GM18861 (cell line): ENCODE results near the gene PLEKHB1.
A peak's percentile ranks its signal among the peaks of the same experiment; 100 is the strongest.

Experiments used
- ATAC-seq: cut with Tn5 transposase; IDR thresholded peaks from one replicate; pipeline ENCODE4 v1.9.1; 2021; ENCODE audit not compliant: unreplicated experiment

Gene PLEKHB1

GRCh38 chr11:73647459-73648100 lies 1.2 kb downstream of the PLEKHB1 start:
- ATAC-seq: peak; percentile 89

- no peak for ATAC-seq
Measured at GRCh38 chr11:73648121-73648520, 1.7 kb downstream of the PLEKHB1 start.

GRCh38 chr11:73648571-73649046 lies 2.2 kb downstream of the PLEKHB1 start:
- no peak for ATAC-seq

- ATAC-seq: no peak
Measured at GRCh38 chr11:73649206-73649605, 2.8 kb downstream of the PLEKHB1 start.

- ATAC-seq: no peak
Measured at GRCh38 chr11:73650400-73650799, 4.0 kb downstream of the PLEKHB1 start.

GRCh38 chr11:73651252-73651651 lies 4.9 kb downstream of the PLEKHB1 start:
- ATAC-seq: no peak

- no peak for ATAC-seq
Measured at GRCh38 chr11:73651661-73652045, 5.3 kb downstream of the PLEKHB1 start.

DNA sequence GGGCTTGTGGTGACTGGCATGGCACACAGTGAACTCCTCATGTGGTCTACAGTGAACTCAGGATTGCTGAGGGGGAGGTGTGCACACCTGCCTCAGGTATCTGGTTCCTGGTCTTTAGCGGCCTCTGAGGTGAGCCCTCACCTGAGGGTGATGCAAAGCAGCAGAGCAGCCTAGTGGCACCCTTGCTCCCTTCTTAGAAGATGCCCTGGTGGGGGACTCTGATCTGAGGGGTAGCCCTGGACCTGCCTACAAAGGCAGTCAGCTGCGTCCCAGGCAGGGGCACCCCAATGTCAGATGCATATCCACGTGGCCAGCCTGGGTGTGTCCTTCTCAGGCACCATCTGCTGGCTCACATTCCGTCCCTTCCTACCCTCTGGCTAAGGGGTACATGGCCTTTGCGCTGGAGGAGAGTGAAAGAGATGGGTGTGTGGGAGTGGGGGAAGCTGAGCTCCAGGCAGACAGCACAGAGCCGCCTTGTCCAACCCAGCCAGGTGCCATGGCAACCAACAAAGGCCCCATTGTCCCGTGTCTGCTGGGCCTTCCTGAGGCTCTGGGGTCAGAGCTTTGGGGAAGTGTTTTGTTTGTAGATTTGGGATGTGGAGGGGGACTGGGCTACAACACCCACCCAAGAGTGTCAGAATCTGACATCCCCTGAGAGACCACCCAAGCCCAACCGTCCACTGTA lies 5.8 kb downstream of the PLEKHB1 start:
- ATAC-seq: no peak

GRCh38 chr11:73652856-73653559 lies 6.6 kb downstream of the PLEKHB1 start:
- no peak for ATAC-seq

DNA sequence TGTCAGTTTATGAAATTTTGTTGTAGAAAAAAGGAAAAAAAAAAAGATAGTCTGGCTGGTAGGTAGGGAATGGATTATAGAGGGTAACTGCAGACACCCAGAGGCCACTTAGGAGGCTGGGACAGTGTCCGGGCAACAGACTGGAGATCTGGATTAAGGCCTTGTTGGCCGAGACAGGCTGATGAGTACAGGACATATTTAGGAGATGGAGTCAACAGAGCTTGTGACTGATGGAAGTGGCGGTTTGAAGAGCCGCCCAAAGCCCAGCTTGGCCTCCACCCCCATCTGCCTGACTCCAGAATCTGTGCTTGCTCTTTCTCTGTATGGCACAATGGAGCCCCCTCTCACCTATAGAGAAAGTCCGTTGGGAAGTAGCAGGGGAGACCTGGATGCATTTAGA lies 7.6 kb downstream of the PLEKHB1 start:
- no peak for ATAC-seq

GRCh38 chr11:73654482-73655021 lies 8.2 kb downstream of the PLEKHB1 start:
- ATAC-seq: no peak

GRCh38 chr11:73655686-73656085 lies 9.3 kb downstream of the PLEKHB1 start:
- ATAC-seq: no peak

DNA sequence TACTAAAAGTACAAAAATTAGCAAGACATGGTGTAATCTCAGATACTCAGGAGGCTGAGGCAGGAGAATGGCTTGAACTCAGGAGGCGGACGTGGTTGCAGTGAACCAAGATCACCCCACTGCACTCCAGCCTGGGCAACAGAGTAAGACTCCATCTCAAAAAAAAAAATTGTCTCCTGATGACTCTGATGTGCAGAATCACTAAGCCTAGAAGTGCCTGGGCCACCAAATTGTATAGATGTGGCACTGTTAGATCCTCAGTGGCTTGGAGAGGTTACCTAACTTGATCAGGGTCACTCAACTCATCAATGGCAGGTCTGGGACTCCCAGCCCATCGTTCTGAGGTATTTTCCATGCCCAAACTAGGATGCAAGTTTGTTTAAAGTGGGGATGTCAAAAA lies 10.6 kb downstream of the PLEKHB1 start:
- ATAC-seq: no peak

- no peak for ATAC-seq
Measured at GRCh38 chr11:73659961-73660360, 13.6 kb downstream of the PLEKHB1 start.

DNA sequence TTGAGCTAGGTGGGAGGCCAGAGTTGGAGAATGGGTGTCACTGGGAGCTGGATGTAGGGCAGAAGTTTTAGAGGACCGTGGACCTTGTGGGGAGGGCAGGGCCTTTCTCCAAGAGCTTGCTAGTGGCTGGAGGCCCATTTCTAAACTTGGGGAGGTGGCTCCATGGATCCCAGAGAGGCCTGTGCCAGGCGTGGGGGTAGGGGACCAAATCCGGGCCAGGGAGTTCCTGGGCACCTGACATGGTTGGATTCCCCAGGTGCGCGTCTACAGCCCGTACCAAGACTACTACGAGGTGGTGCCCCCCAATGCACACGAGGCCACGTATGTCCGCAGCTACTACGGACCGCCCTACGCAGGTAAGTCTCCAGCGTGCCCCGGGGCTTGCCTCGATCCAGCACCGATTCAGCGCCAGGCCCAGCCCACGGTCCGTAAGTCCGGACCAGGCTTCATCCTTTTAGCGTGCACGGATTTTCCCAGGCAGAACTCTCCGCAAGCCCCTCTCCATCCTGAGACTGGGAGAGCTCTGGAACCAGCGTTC lies 14.2 kb downstream of the PLEKHB1 start:
- no peak for ATAC-seq

DNA sequence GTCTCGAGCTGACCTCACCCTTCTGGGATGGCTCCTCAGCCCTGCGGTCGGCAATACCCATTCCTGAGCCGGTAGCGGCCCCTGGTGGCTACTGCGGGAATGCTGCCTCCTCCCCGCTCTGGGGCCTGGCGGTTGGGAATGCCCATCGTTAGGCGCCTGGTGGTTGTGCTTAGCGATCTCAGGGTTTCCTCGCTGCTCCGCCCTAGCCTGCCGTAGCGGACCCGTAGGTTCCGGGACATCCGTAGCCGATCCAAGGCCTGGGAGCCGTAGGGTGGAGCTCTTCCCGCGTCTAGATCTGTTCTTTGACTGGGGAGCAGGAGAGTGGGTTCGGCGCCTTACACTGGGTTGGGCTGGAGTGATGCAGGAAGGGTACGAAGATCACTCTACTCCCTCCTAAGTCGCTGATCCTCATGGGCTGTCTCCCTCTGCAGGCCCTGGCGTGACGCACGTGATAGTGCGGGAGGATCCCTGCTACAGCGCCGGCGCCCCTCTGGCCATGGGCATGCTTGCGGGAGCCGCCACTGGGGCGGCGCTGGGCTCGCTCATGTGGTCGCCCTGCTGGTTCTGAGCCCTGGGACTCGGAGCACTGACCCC lies 14.8 kb downstream of the PLEKHB1 start:
- no peak for ATAC-seq

DNA sequence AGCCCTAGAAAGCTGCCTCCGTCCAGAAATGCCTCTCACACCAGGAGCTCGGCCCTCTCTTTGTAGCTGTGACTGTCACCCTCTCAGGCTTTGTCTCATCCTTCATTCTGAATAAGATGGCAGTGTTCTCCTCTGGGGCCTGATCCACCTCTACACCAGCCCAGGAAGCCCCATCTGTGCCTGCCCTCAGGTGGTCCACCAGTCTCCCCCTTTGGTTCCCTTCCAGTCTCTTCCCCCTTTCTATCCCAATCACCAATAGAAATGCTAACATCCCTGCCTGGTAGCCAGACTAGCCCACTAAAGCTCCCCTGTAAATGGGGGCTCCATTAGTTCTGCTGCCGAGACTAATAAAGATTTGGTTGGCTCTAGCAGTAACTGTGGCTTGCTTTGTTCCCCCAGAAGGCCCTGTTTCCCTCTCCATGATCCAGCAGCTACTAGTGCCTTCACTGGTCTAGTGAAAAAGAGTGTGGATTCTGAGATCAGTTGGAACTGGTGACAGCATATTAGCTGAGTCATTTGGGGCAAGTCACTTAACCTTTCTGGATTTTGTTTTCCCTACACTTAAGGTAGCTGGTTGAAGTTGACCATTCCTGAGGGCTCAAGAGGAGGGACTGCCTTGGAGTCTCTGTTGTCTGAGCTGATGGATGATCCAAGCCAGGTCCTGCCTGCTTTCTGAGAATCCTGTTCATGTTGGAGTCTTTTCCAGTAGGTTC lies 16.2 kb downstream of the PLEKHB1 start:
- no peak for ATAC-seq

- ATAC-seq: no peak
Measured at GRCh38 chr11:73663604-73664495, 17.5 kb downstream of the PLEKHB1 start.

GRCh38 chr11:73664877-73665276 lies 18.5 kb downstream of the PLEKHB1 start:
- ATAC-seq: no peak

DNA sequence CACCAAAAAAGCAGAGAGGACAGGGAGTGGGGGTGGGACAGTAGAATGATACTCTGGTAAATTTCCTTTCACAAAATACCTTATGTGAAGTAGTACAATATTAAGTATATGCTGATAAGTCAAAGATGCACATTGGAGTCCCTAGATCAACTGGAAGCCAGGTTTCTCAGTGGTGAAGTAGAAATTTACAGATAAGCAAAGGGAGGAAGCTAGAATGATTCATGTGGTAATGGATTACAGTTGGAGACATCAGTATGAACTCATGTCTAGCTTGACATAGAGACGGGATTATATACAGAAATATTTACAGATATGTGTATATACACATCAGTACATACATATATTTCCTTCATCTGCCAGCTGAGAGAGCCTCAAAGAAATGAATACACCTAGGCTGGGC lies 21.5 kb downstream of the PLEKHB1 start:
- no peak for ATAC-seq
